ENCODE measurements around the gene TRIP12.

GRCh38 chr2:229815858-229816257 is 106.0 kb downstream of the TRIP12 start:
- TF ChIP-seq CTCF (IDR thresholded peaks at IDR 0.05), result no peak
- TF ChIP-seq RCOR1 (IDR thresholded peaks at IDR 0.05; ENCODE audit: low read length), result no peak
- no peak for TF ChIP-seq CHD2 (IDR thresholded peaks at IDR 0.05; ENCODE audit: low read length, partially characterized antibody)
- no peak for TF ChIP-seq SMC3 (IDR thresholded peaks at IDR 0.05; ENCODE audit: low read depth, low read length)
- no peak for TF ChIP-seq REST (IDR thresholded peaks at IDR 0.05; ENCODE audit: low read depth, low read length)

Data from SK-N-SH (cell line).